Kidney (tissue), 14 donors: ENCODE data around the gene CCDC85B. TPM values are rescaled to one million over a fixed set of nuclear protein-coding genes. Genes with fewer than 3 reads are reported as not detected.

ENCODE experiments used
- DNase-seq, 5 donors: peaks; one replicate each; pipeline ENCODE4 v3.0.0-alpha.2; 2013 to 2020
- FAIRE-seq: peaks from 2 replicates; lab custom pipeline; 2012; peaks lifted over from hg19 to GRCh38; lab: Jason Lieb, UNC
- H3K27ac ChIP-seq, 2 donors: one replicate each; pipeline ENCODE4 v1.7.0; 2013; ENCODE audit warnings: low read depth in 2 of 2, low read length in 2 of 2, inconsistent platforms in 1 of 2
- H3K27me3 ChIP-seq: one replicate; pipeline ENCODE4 v1.7.1; 2013; ENCODE audit warnings: low read length, inconsistent platforms; ENCODE audit not compliant: control insufficient read depth, insufficient read depth
- H3K36me3 ChIP-seq, 3 donors: one replicate each; pipeline versions ENCODE4 v1.7.0 to v1.7.1; 2013; ENCODE audit warnings: low read length in 3 of 3, control low read depth in 1 of 3, inconsistent platforms in 1 of 3; ENCODE audit not compliant: insufficient read depth in 3 of 3, control insufficient read depth in 2 of 3
- H3K4me1 ChIP-seq, 3 donors: one replicate each; pipeline versions ENCODE4 v1.7.0 to v1.7.1; 2013; ENCODE audit warnings: low read length in 3 of 3, inconsistent platforms in 1 of 3, low read depth in 1 of 3; ENCODE audit not compliant: control insufficient read depth in 2 of 3, insufficient read depth in 2 of 3
- H3K4me3 ChIP-seq, 3 donors: one replicate each; pipeline versions ENCODE4 v1.7.0 to v1.8.1; 2013; ENCODE audit warnings: low read length in 3 of 3, control low read depth in 1 of 3, inconsistent platforms in 1 of 3
- H3K9ac ChIP-seq, 3 donors: one replicate each; pipeline versions ENCODE4 v1.7.0 to v1.7.1; 2013; ENCODE audit warnings: low read length in 3 of 3, control low read depth in 1 of 3, inconsistent platforms in 1 of 3
- H3K9me3 ChIP-seq, 3 donors: one replicate each; pipeline versions ENCODE4 v1.7.0 to v1.7.1; 2013; ENCODE audit warnings: low read length in 3 of 3, control low read depth in 1 of 3, inconsistent platforms in 1 of 3; ENCODE audit not compliant: control insufficient read depth in 2 of 3, insufficient read depth in 1 of 3
- CTCF ChIP-seq: IDR thresholded peaks from 3 replicates; pipeline ENCODE4 v1.5.1; 2012; ENCODE audit warnings: mild to moderate bottlenecking, moderate library complexity, borderline replicate concordance; ENCODE audit not compliant: insufficient read depth; ENCODE audit errors: extremely low read depth
- intact Hi-C: fragments of 100-400 bp; cut with DNase I; formaldehyde crosslinking; loops from one replicate; pipeline ENCODE4 v1.11.1; 2022
- polyA plus RNA-seq: library from polyadenylated mRNA; stranded (reverse); fragments of 350-450 nt; fragmentation: Illumina TruSeq; extraction: RNeasy Lipid Tissue Mini Kit (QIAGEN cat#74804); gene quantifications from one replicate; pipeline ENCODE4 v1.2.3, GENCODE V29; 2014; ENCODE audit warnings: low read depth, low replicate concordance; ENCODE audit not compliant: insufficient read depth
- total RNA-seq: library from RNA; stranded (reverse); fragmentation: NEBNext Ultra II Directional; extraction: Animal tissue kit (Norgen Biotek cat#: 25700); gene quantifications from one replicate; pipeline ENCODE4 v1.2.1, GENCODE V29; 2021
- donor health status: control.
- donor health status: control.
- donor health status: control.
- donor health status: control.
- donor health status: control.
- donor health status: DM: yes; HTN: yes; CAD: no.
- donor health status: Normal renal cell carcinoma (clear cell type).

Gene CCDC85B
- total and polyA plus RNA-seq, 2 donors from 2014 or later: 26.1 to 31.8 TPM

DNA sequence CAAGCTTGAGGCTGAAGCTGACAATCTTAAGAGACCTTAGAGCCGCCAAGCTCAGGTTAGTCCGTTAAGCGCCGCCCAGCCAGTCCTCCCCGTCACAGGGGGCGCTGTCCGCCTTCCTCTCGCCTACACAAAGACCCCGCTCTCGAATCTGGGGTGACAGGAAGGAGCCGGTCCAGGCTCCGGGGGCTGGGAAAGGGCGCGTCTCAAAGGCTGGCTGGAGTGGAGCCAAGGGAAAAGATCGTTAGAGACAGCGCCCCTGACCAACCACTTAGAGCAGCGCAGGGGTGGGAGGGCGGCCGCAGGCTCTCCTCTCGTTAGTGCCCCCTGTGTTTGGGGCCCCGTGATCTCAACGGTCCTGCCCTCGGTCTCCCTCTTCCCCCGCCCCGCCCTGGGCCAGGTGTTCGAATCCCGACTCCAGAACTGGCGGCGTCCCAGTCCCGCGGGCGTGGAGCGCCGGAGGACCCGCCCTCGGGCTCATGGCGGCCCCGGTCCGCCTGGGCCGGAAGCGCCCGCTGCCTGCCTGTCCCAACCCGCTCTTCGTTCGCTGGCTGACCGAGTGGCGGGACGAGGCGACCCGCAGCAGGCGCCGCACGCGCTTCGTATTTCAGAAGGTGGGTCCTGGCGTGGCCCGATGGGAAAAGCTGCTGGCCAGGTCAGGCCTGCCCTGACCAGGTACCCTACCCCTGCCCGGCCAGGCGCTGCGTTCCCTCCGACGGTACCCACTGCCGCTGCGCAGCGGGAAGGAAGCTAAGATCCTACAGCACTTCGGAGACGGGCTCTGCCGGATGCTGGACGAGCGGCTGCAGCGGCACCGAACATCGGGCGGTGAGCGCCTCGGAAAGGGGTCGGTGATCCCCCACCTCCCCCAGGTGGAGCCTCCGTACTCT is 30.0 kb upstream of the CCDC85B start, which contains the start of gene MUS81:
Gene MUS81 (plus strand): TSS at position 156 of the 887 bp plus-strand sequence. CDS start 321 bp downstream, at position 477.
- peaks cover 0 to 31% (median 25%) of the 10 kb centered on the region in 3 donors for H3K4me1 ChIP-seq
- DNase-seq (peak; percentile 98 to 99 (median 98)), FAIRE-seq (no peak)
- no peaks in the 10 kb centered on the region for H3K9me3 ChIP-seq
- H3K36me3 ChIP-seq: peaks cover 3 to 31% (median 24%) of the 10 kb centered on the region in 3 donors
- no peaks in the 10 kb centered on the region for H3K27me3 ChIP-seq
- H3K27ac ChIP-seq: peak within 1 kb of the TSS; percentile 98 to 100
- intact Hi-C loops: no loop called here
- peak; percentile 87 for TF ChIP-seq CTCF
- H3K4me3 ChIP-seq: peak within 1 kb of the TSS; percentile 75 to 96 (median 77)
- peak within 1 kb of the TSS; percentile 59 to 100 (median 92) for H3K9ac ChIP-seq

- peak overlapping the region in 1 of 2 donors; percentile 98 for H3K27ac ChIP-seq
- no peaks in the 10 kb centered on the region for H3K27me3 ChIP-seq
- TF ChIP-seq CTCF: no peak
- no peak for FAIRE-seq
- H3K4me1 ChIP-seq: peaks cover 0 to 28% (median 19%) of the 10 kb centered on the region in 3 donors
- peaks cover 0 to 29% (median 18%) of the 10 kb centered on the region in 3 donors for H3K36me3 ChIP-seq
- H3K9me3 ChIP-seq: no peaks in the 10 kb centered on the region
- intact Hi-C loops: no loop called here
- peak overlapping the region; percentile 57 to 100 (median 59) for H3K9ac ChIP-seq
- peak overlapping the region; percentile 66 to 96 (median 75) for H3K4me3 ChIP-seq
- DNase-seq: peak in 2 of 5 donors; percentile 17 to 40
These were observed 29.3 kb upstream of the CCDC85B start for GRCh38 chr11:65861165-65861505.

- DNase-seq: peak in 2 of 5 donors; percentile 50 to 58
- peak overlapping the region; percentile 57 to 100 (median 59) for H3K9ac ChIP-seq
- FAIRE-seq: no peak
- H3K9me3 ChIP-seq: no peaks in the 10 kb centered on the region
- no peak overlapping the region for H3K27ac ChIP-seq
- intact Hi-C loops: no loop called here
- H3K4me1 ChIP-seq: peaks cover 0 to 22% (median 13%) of the 10 kb centered on the region in 3 donors
- no peaks in the 10 kb centered on the region for H3K27me3 ChIP-seq
- peak overlapping the region; percentile 66 to 96 (median 75) for H3K4me3 ChIP-seq
- no peak for TF ChIP-seq CTCF
- H3K36me3 ChIP-seq: peaks cover 0 to 31% (median 18%) of the 10 kb centered on the region in 3 donors
These were observed 28.8 kb upstream of the CCDC85B start for GRCh38 chr11:65861533-65862183.
